Ishikawa (cell line): ENCODE results near the gene PTMS.

Experiments
- CEBPB ChIP-seq: IDR thresholded peaks from 2 replicates; pipeline ENCODE4 v1.6.1; 2012
- CREB1 ChIP-seq: IDR thresholded peaks from 2 replicates; pipeline ENCODE4 v1.6.1; 2012; ENCODE audit warnings: low read depth
- EGR1 ChIP-seq: IDR thresholded peaks from 2 replicates; pipeline ENCODE4 v1.6.1; 2012
- EP300 ChIP-seq: IDR thresholded peaks from 2 replicates; pipeline ENCODE4 v1.6.1; 2012; ENCODE audit warnings: borderline replicate concordance
- FOXM1 ChIP-seq: IDR thresholded peaks from 2 replicates; pipeline ENCODE4 v1.6.1; 2012; ENCODE audit warnings: low read depth, borderline replicate concordance
- MAX ChIP-seq: IDR thresholded peaks from 2 replicates; pipeline ENCODE4 v1.6.1; 2012
- NFIC ChIP-seq: IDR thresholded peaks from 2 replicates; pipeline ENCODE4 v1.6.1; 2012
- RAD21 ChIP-seq: IDR thresholded peaks from 2 replicates; pipeline ENCODE4 v1.6.1; 2012; ENCODE audit warnings: low read depth
- REST ChIP-seq: IDR thresholded peaks from 2 replicates; pipeline ENCODE4 v1.6.1; 2012; ENCODE audit warnings: low read depth, mild to moderate bottlenecking
- TAF1 ChIP-seq: IDR thresholded peaks from 2 replicates; pipeline ENCODE4 v1.6.1; 2012; ENCODE audit warnings: low read depth, mild to moderate bottlenecking
- TCF12 ChIP-seq: IDR thresholded peaks from 2 replicates; pipeline ENCODE4 v1.6.1; 2012; ENCODE audit warnings: low read depth
- TEAD4 ChIP-seq: IDR thresholded peaks from 2 replicates; pipeline ENCODE4 v1.6.1; 2012
- USF1 ChIP-seq: IDR thresholded peaks from 2 replicates; pipeline ENCODE4 v1.6.1; 2012

- no peak for TF ChIP-seq FOXM1
- no peak for TF ChIP-seq REST
- no peak for TF ChIP-seq EGR1
- no peak for TF ChIP-seq TEAD4
- TF ChIP-seq MAX: no peak
- TF ChIP-seq TAF1: no peak
- no peak for TF ChIP-seq RAD21
- TF ChIP-seq CEBPB: no peak
- TF ChIP-seq CREB1: no peak
- no peak for TF ChIP-seq EP300
- TF ChIP-seq NFIC: no peak
- no peak for TF ChIP-seq USF1
- no peak for TF ChIP-seq TCF12
Observed at GRCh38 chr12:6817662-6818157, 51.5 kb downstream of the PTMS start.
